HepG2 (cell line): Measurements from ENCODE around the gene EHBP1.

Experiments used
- ATF3 ChIP-seq: sonication (generic); formaldehyde crosslinking; IDR thresholded peaks from 2 replicates; pipeline ENCODE4 v1.4.0; 2020; ENCODE audit warnings: missing genetic modification reagents
- CTCF ChIP-seq: sonication (generic); formaldehyde crosslinking; IDR thresholded peaks from 2 replicates; pipeline ENCODE4 v1.5.0; 2020; ENCODE audit warnings: mild to moderate bottlenecking, missing genetic modification reagents, moderate library complexity
- JUNB ChIP-seq: sonication (generic); formaldehyde crosslinking; IDR thresholded peaks from 2 replicates; pipeline ENCODE4 v1.8.0; 2022; ENCODE audit warnings: missing genetic modification reagents, mild to moderate bottlenecking, borderline replicate concordance
- NFKB2 ChIP-seq: sonication (generic); formaldehyde crosslinking; IDR thresholded peaks from 2 replicates; pipeline ENCODE4 v1.4.0; 2020; ENCODE audit warnings: missing genetic modification reagents, borderline replicate concordance
- ZBTB21 ChIP-seq: sonication (generic); formaldehyde crosslinking; IDR thresholded peaks from 2 replicates; pipeline ENCODE4 v1.4.0; 2020; ENCODE audit warnings: missing genetic modification reagents
- ZNF280D ChIP-seq: sonication (generic); formaldehyde crosslinking; IDR thresholded peaks from 2 replicates; pipeline ENCODE4 v1.5.1; 2020; ENCODE audit warnings: mild to moderate bottlenecking, missing genetic modification reagents
- ZNF558 ChIP-seq: sonication (generic); formaldehyde crosslinking; IDR thresholded peaks from 2 replicates; pipeline ENCODE4 v1.9.0; 2022; ENCODE audit warnings: mild to moderate bottlenecking, missing genetic modification reagents, borderline replicate concordance
- ZSCAN20 ChIP-seq: sonication (generic); formaldehyde crosslinking; IDR thresholded peaks from 2 replicates; pipeline ENCODE4 v1.4.0; 2020; ENCODE audit warnings: missing genetic modification reagents, mild to moderate bottlenecking, borderline replicate concordance

DNA sequence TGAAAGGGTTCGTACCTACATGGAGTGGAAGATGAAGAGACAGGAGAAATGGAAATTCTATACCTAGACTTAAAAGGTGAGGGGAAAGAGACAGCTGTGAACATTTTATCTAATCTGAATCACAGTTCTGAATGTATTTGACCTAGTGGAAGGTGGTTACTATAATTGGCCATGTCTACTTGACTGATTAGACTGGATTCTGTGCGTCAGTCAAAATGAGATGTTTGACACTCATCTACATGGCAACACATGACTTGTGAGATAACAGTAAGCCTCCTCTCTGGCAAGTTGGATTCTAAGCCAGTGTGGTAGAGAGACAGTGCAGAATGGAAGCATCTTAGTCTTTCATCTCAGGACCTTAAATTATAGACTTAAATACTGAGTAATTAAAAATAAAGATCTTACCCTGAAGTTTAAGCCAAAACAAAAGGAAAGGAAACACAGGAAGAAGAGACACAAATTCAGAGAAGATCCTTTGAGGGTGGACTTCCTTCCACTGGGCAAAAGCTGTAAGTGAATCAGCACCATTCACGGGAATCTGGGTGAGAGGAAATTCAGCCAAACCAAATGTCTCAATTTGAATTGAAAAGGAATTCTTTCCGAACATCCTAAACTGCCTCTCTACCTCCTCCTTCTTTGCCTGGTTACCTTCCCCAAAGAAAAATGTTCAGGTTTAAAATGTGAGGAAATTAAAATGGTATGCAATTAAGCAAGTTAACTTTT, 121.6 kb downstream of the EHBP1 start:
- TF ChIP-seq ZNF280D (no peak), CTCF (no peak), NFKB2 (CRISPR knock-in tag) (no peak), JUNB (CRISPR knock-in tag) (no peak), ATF3 (CRISPR knock-in tag) (no peak), ZBTB21 (CRISPR knock-in tag) (no peak), ZNF558 (CRISPR knock-in tag) (no peak), ZSCAN20 (CRISPR knock-in tag) (no peak)
